ENCODE measurements around the gene TSHZ2.
"Not testable (repeated sequence)": the region's sequence is repeated elsewhere in the genome, so short reads cannot be mapped to it uniquely, and the experiment has no call there.

The TSHZ2 gene

GRCh38 chr20:53408691-53409446 is 436.7 kb downstream of the TSHZ2 start:
- Histone ChIP-seq H3K9me3 (no peaks in the 10 kb centered on the region), H3K4me3 (ENCODE audit: low read depth, low read length) (no peak overlapping the region), H3K4me1 (no peaks in the 10 kb centered on the region), H3K36me3 (no peaks in the 10 kb centered on the region), H3K27me3 (no peaks in the 10 kb centered on the region)
- DNase-seq = no peak
- TF ChIP-seq CTCF (IDR thresholded peaks at IDR 0.05; ENCODE audit: low read depth, low read length) = no peak

- no peaks in the 10 kb centered on the region for H3K4me1 ChIP-seq
- no peaks in the 10 kb centered on the region for H3K27me3 ChIP-seq
- no peaks in the 10 kb centered on the region for H3K9me3 ChIP-seq
- H3K4me3 ChIP-seq (ENCODE audit: low read depth, low read length) = no peak overlapping the region
- no peaks in the 10 kb centered on the region for H3K36me3 ChIP-seq
- DNase-seq = no peak
- TF ChIP-seq CTCF (IDR thresholded peaks at IDR 0.05; ENCODE audit: low read depth, low read length) = no peak
These were observed 437.2 kb downstream of the TSHZ2 start for GRCh38 chr20:53409447-53409717.

- Histone ChIP-seq H3K27me3 (no peaks in the 10 kb centered on the region), H3K36me3 (no peaks in the 10 kb centered on the region), H3K9me3 (no peaks in the 10 kb centered on the region), H3K4me1 (no peaks in the 10 kb centered on the region), H3K4me3 (ENCODE audit: low read depth, low read length) (no peak overlapping the region)
- DNase-seq = no peak
- TF ChIP-seq CTCF (IDR thresholded peaks at IDR 0.05; ENCODE audit: low read depth, low read length) = no peak
These were observed 439.0 kb downstream of the TSHZ2 start for GRCh38 chr20:53411129-53411528.

GRCh38 chr20:53411891-53412290 is 439.7 kb downstream of the TSHZ2 start:
- H3K4me1 ChIP-seq = no peaks in the 10 kb centered on the region
- no peaks in the 10 kb centered on the region for H3K9me3 ChIP-seq
- no peak for DNase-seq
- H3K27me3 ChIP-seq = no peaks in the 10 kb centered on the region
- H3K4me3 ChIP-seq (ENCODE audit: low read depth, low read length) = no peak overlapping the region
- TF ChIP-seq CTCF (IDR thresholded peaks at IDR 0.05; ENCODE audit: low read depth, low read length) = no peak
- H3K36me3 ChIP-seq = no peaks in the 10 kb centered on the region

- Histone ChIP-seq H3K4me3 (ENCODE audit: low read depth, low read length) (no peak overlapping the region), H3K36me3 (no peaks in the 10 kb centered on the region), H3K27me3 (no peaks in the 10 kb centered on the region), H3K4me1 (no peaks in the 10 kb centered on the region), H3K9me3 (no peaks in the 10 kb centered on the region)
- no peak for TF ChIP-seq CTCF (IDR thresholded peaks at IDR 0.05; ENCODE audit: low read depth, low read length)
- DNase-seq = no peak
These were observed 440.5 kb downstream of the TSHZ2 start for GRCh38 chr20:53412577-53413185.

GRCh38 chr20:53413186-53413631 is 441.1 kb downstream of the TSHZ2 start:
- DNase-seq = no peak
- Histone ChIP-seq H3K27me3 (no peaks in the 10 kb centered on the region), H3K36me3 (no peaks in the 10 kb centered on the region), H3K4me3 (ENCODE audit: low read depth, low read length) (no peak overlapping the region), H3K4me1 (no peaks in the 10 kb centered on the region), H3K9me3 (no peaks in the 10 kb centered on the region)
- TF ChIP-seq CTCF (IDR thresholded peaks at IDR 0.05; ENCODE audit: low read depth, low read length) = no peak

- H3K36me3 ChIP-seq; DNase-seq; H3K9me3 ChIP-seq; H3K4me1 ChIP-seq; H3K27me3 ChIP-seq; H3K4me3 ChIP-seq (ENCODE audit: low read depth, low read length): not testable (repeated sequence)
These were observed 441.7 kb downstream of the TSHZ2 start for GRCh38 chr20:53413845-53414244.
